Glutamatergic neuron (in vitro differentiated cells): ENCODE measurements around the gene CDH10. TPM values are rescaled to one million over a fixed set of nuclear protein-coding genes. Genes with fewer than 3 reads are reported as not detected.

ENCODE experiments used
- DNase-seq: peaks from one replicate; pipeline ENCODE4 v3.0.0; 2022
- H3K27ac Mint-ChIP-seq: one replicate; pipeline ENCODE4 v1.8.0; 2020; ENCODE audit warnings: mild to moderate bottlenecking, mixed read lengths, inconsistent platforms; ENCODE audit not compliant: unreplicated experiment
- H3K27me3 Mint-ChIP-seq: one replicate; pipeline ENCODE4 v1.8.0; 2020; ENCODE audit warnings: mild to moderate bottlenecking, moderate library complexity, mixed read lengths, inconsistent platforms; ENCODE audit not compliant: unreplicated experiment
- H3K36me3 Mint-ChIP-seq: one replicate; pipeline ENCODE4 v1.8.0; 2020; ENCODE audit warnings: mild to moderate bottlenecking, mixed read lengths, inconsistent platforms; ENCODE audit not compliant: unreplicated experiment
- H3K4me1 Mint-ChIP-seq: one replicate; pipeline ENCODE4 v1.8.0; 2020; ENCODE audit warnings: mild to moderate bottlenecking, low read depth, mixed read lengths, inconsistent platforms; ENCODE audit not compliant: unreplicated experiment
- H3K4me3 Mint-ChIP-seq: one replicate; pipeline ENCODE4 v1.8.0; 2020; ENCODE audit warnings: mild to moderate bottlenecking, mixed read lengths, inconsistent platforms; ENCODE audit not compliant: unreplicated experiment
- H3K9me3 Mint-ChIP-seq: one replicate; pipeline ENCODE4 v1.8.0; 2020; ENCODE audit warnings: mild to moderate bottlenecking, moderate library complexity, mixed read lengths, inconsistent platforms; ENCODE audit not compliant: unreplicated experiment
- CTCF ChIP-seq: fragments of 200-600 bp; sonication (generic); IDR thresholded peaks from one replicate; pipeline ENCODE4 v1.5.0; 2021; ENCODE audit not compliant: partially characterized antibody, unreplicated experiment
- total RNA-seq: library from RNA; stranded (reverse); fragmentation: NEBNext Ultra II Directional; extraction: Animal tissue kit (Norgen Biotek cat#: 25700); gene quantifications from one replicate; pipeline ENCODE4 v1.2.1, GENCODE V29; 2021; ENCODE audit not compliant: unreplicated experiment

Gene CDH10
- total RNA-seq, 1 donor from 2014 or later: 3.0 TPM

DNA sequence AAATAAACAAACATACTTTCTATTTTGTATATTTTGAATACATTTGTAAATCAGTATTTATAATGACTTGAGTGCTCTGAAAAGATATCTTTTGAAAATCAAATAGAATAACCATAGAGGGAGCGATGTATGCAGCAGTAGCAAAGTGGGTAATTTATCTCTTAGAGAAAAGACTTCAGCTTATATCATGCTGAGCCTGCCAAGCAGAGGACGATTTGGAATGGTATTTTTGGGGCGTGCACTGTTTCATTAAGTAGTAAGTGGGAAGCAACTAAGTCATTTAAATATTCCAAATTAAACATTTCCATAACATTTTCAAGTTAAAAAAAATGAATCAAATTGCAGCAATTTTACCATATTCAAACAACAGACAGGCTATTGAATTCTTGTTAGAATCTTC lies 147.6 kb downstream of the CDH10 start:
- no peak overlapping the region for H3K4me3 Mint-ChIP-seq
- no peaks in the 10 kb centered on the region for H3K36me3 Mint-ChIP-seq
- DNase-seq: no peak
- no peak for TF ChIP-seq CTCF
- no peaks in the 10 kb centered on the region for H3K27me3 Mint-ChIP-seq
- no peaks in the 10 kb centered on the region for H3K9me3 Mint-ChIP-seq
- no peak overlapping the region for H3K27ac Mint-ChIP-seq
- H3K4me1 Mint-ChIP-seq: no peaks in the 10 kb centered on the region

DNA sequence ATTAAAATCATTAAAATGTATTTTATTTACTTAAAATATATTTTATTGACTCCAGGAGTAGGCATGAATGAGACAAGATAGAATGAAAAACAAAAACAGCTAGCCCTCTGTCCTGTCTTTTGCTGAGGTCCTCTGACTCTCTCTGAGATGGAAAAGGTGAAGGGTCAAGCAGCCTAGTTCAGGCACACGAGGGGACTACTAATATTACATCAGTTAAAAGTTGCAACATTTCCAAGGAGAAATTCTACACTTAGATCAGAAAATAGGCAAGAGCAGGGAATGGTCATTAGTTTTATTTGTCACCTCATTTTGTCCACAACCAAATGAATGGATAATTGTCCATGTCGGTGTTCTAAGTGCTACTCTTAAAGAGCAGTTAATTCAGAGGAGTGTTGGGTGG lies 148.5 kb downstream of the CDH10 start:
- no peak for DNase-seq
- no peaks in the 10 kb centered on the region for H3K4me1 Mint-ChIP-seq
- H3K4me3 Mint-ChIP-seq: no peak overlapping the region
- no peaks in the 10 kb centered on the region for H3K27me3 Mint-ChIP-seq
- no peak overlapping the region for H3K27ac Mint-ChIP-seq
- no peaks in the 10 kb centered on the region for H3K36me3 Mint-ChIP-seq
- H3K9me3 Mint-ChIP-seq: no peaks in the 10 kb centered on the region
- TF ChIP-seq CTCF: no peak

GRCh38 chr5:24492229-24492628 lies 152.5 kb downstream of the CDH10 start:
- no peak for TF ChIP-seq CTCF
- Mint-ChIP-seq H3K9me3 (no peaks in the 10 kb centered on the region), H3K27me3 (no peaks in the 10 kb centered on the region), H3K36me3 (no peaks in the 10 kb centered on the region), H3K4me3 (no peak overlapping the region), H3K4me1 (no peaks in the 10 kb centered on the region), H3K27ac (no peak overlapping the region)
- no peak for DNase-seq

- H3K27me3 Mint-ChIP-seq: no peaks in the 10 kb centered on the region
- H3K4me3 Mint-ChIP-seq: no peak overlapping the region
- no peaks in the 10 kb centered on the region for H3K4me1 Mint-ChIP-seq
- H3K9me3 Mint-ChIP-seq: no peaks in the 10 kb centered on the region
- no peak for TF ChIP-seq CTCF
- peak; percentile 13 for DNase-seq
- no peaks in the 10 kb centered on the region for H3K36me3 Mint-ChIP-seq
- H3K27ac Mint-ChIP-seq: no peak overlapping the region
These were observed 153.3 kb downstream of the CDH10 start for GRCh38 chr5:24491490-24491889.

DNA sequence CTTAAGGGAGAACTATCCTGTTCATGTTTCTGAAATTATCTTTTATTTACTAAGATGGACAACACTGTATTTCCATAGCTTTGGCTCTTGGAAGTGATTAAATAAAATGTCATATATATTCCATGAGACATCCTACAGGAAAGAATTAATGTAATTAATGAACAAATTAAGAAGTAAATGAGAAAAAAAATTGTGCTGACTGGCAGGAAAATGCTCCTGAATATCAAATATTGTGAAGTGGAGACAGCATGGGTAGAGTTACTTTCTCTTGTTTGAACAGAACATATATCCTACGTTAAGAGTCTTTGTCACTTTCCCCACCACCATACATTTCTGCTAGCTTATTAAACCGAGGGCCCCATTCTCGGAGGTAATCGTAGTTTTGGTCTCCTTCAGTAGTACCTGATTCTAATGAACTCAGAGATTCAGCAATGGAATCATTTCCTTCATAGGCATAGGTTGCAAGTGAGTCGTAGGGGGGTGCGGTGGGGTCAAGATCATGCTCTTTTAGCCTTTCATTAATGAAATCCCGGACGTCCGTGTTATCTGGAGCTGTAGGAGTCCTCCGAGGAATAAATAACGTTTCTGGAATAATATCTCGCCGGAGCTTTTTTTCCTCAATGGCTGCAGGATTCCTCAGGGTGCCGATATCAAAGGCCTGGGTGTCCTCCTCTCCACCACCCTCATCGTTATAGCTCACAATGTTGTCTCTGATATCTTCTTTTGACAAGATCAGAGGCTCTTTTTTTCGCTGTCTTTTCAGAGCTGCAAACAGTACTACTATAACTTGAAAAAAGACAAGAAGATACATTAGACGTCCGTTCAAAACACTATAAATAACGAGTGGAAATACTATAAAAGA lies 157.2 kb downstream of the CDH10 start:
- no peak for TF ChIP-seq CTCF
- H3K27ac Mint-ChIP-seq: no peak overlapping the region
- no peaks in the 10 kb centered on the region for H3K9me3 Mint-ChIP-seq

More for the DNA sequence above, 157.2 kb downstream of the CDH10 start:
- no peaks in the 10 kb centered on the region for H3K27me3 Mint-ChIP-seq
- no peak for DNase-seq
- no peaks in the 10 kb centered on the region for H3K4me1 Mint-ChIP-seq
- H3K36me3 Mint-ChIP-seq: no peaks in the 10 kb centered on the region
- H3K4me3 Mint-ChIP-seq: no peak overlapping the region
